ENCODE results near the gene GNG2.

The GNG2 gene

DNA sequence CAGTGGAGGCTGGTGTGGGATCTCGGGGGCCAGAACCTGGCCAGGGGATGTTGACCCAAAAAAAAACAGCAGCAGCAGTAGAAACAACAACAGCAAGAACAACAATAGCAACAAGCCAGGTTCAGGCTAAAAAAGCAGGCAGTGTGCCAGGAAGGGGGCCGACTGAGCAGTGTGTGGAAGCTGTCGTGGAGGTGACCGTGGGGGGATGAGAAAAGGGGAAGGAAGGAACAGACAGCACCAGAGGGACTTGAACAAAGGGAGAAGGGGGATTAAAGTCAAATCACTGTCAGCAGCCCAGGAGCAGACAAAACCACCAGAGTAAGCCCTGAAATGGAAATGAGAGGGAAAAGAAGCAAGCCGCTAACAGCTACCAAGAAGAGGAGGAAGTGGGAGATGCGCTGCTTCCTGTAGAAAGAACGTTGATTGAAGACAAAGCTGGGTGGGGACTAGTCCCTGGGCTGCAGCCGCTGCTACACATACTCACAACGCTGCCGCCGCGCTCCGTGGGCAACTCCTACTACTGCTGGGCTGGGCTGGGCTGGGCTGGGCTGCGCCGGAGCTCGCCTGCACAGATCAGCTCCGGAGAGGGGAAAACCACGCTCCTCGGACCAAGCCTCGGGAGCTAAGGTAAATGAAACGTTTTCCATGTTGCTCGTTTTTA, at the start of gene GNG2:
TSS of gene GNG2 (plus strand) at position 449 of the 661 bp plus-strand sequence. CDS start 90,067 bp downstream, outside the sequence.
- DNase-seq (ENCODE audit: low read depth) = peak; percentile 79

DNA sequence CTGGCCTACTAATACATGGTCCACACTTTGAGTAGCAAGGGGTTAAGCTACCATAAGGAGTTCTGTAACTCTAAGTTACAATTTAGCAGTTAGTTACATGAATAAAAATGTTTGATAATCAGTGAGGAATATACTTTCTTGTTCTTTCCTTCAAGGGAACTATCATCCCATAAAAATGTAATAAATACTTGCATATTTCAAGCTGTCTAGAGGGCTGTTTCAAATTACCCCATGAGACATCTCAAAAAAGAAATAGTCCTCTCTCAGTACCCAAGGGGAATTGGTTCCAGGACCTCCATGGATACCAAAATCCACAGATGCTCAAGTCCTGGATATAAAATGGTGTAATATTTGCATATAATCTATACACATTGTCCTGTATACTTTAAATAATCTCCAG, 48.7 kb upstream of the GNG2 start:
- no peak for DNase-seq (ENCODE audit: low read depth)

- no peak for DNase-seq (ENCODE audit: low read depth)
Observed at GRCh38 chr14:51816031-51816430, 44.4 kb upstream of the GNG2 start.

DNA sequence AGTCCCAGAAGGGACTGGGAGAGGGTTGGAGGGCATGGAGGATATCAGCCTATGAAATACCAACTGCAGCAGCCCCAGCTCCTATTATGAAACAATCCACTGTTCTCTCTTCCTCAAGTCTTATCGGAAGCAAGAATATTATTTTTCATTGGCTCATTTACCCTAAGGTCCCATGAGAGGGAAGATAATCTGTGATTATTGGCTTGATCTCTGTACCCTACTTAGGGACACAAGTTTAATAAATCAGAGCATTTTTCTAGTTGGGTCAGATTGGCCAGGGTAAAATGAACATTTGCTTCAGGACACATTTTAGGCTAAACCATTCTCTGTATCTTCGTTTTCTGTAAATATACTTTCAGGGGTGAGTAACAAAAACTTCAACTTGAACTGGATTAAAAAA, 43.1 kb upstream of the GNG2 start:
- no peak for DNase-seq (ENCODE audit: low read depth)

GRCh38 chr14:51818748-51819380, 41.5 kb upstream of the GNG2 start:
- DNase-seq (ENCODE audit: low read depth) = no peak

DNA sequence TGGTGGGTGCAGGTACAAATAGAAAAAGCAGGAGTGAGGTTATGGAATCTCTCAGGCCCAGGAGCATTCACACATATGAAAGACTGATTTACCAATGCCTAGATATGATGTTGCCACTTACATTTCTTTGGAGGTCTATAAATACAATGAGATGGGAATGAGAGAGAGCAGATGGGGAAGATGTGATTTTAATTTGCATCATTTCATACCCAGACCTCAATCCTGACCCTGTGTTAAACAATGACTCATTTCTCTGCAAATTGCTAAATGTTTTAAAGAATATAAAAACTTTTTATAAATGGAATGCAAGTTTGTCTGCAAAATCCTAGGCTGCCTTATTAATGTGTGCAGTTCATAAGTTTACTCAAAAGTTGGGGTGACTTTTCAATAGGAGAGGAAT, 38.6 kb upstream of the GNG2 start:
- peak; percentile 35 for DNase-seq (ENCODE audit: low read depth)

DNA sequence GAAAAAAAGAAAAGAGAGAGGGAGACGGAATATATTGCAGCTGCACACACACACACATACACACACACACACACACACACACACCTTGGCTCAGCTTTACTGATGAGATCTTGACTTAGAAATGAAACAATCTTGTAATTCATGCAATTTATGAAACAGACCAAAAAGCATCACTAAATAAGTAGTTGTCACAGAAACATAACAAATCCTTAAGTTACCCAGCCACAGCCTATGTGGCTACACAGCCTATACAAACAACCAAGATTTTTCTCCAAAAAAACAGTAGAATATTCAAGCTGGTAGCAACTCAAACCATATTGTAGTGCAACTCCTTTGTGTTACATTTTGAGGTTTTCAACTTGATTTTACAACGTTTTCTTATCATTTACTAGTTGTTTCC, 37.9 kb upstream of the GNG2 start:
- no peak for DNase-seq (ENCODE audit: low read depth)

DNA sequence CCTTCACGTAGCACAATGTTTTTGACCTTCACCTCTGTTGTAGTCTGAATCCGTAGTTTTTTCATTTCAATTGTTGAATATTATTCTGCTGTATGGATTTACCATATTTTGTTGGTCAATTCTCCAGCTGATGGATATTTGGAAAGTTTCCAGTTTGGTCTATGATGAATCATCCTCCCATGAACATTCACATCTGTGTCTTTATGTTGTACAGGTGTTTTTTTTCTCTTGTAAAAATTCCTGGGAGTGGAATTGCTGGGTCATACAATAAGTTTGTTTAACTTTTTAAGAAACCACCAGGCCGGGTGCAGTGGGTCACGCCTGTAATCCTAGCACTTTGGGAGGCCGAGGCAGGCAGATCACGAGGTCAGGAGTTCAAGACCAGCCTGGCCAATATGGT, 36.7 kb upstream of the GNG2 start:
- peak; percentile 15 for DNase-seq (ENCODE audit: low read depth)

GRCh38 chr14:51824191-51824590, 36.2 kb upstream of the GNG2 start:
- DNase-seq (ENCODE audit: low read depth) = no peak

DNA sequence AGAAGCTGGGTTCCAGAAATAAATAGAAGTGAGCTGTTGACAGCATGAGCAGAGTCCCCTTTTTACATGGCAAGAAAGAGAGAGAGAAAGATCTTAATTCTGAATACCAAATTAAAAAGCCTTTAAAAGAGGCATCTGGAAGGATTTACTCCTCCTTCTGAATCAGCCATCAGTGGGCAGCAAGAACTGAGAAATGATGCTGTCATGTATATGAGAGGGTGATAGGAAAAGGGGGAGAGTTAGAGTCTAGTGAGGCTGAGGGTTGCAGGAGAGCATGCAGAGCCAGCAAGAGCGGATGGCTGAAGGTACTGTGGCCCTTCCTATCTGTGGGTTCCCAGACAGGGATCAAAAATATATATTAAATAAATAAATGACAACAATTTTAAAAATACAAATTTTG, 34.5 kb upstream of the GNG2 start:
- no peak for DNase-seq (ENCODE audit: low read depth)

DNA sequence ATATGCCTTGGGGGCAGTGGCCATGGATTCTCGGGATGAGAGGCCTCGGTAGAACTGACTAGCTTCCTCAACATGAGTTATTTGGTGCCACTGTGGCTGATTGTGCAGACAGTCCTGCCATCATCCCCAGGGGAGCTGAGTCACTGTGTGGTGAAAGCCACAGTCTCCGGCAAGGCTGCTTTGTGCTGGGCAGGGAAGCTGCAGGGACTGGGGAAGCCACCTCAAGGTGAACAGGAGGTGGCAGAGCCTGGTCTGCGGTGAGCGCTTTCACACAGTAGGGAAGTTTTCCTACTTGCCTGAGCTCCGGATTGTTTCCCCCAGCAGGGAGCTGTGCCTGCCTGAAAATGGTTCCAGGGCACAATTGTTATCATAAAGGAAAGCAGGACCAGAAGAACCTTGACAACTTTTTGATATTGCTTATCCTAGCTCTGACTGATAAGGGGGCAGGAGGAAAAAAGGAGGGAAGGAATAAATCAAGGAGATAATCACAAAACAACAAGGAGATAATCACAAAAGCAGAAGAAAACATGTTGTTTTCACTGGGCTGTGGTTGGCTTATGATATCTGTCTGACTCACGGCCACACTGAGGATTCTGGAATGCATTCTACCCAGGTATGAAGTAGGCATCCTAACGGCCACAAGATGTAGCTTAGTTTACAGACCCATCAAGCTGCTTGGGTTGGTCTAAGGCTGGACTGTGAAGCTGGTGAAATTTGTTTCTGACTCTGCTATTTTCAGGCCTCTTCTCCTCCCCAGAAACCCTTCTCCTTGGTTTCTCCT, 32.2 kb upstream of the GNG2 start:
- peak; percentile 95 for DNase-seq (ENCODE audit: low read depth)

- DNase-seq (ENCODE audit: low read depth) = no peak
Observed at GRCh38 chr14:51834240-51834639, 26.2 kb upstream of the GNG2 start.

- no peak for DNase-seq (ENCODE audit: low read depth)
Observed at GRCh38 chr14:51836417-51836816, 24.0 kb upstream of the GNG2 start.

DNA sequence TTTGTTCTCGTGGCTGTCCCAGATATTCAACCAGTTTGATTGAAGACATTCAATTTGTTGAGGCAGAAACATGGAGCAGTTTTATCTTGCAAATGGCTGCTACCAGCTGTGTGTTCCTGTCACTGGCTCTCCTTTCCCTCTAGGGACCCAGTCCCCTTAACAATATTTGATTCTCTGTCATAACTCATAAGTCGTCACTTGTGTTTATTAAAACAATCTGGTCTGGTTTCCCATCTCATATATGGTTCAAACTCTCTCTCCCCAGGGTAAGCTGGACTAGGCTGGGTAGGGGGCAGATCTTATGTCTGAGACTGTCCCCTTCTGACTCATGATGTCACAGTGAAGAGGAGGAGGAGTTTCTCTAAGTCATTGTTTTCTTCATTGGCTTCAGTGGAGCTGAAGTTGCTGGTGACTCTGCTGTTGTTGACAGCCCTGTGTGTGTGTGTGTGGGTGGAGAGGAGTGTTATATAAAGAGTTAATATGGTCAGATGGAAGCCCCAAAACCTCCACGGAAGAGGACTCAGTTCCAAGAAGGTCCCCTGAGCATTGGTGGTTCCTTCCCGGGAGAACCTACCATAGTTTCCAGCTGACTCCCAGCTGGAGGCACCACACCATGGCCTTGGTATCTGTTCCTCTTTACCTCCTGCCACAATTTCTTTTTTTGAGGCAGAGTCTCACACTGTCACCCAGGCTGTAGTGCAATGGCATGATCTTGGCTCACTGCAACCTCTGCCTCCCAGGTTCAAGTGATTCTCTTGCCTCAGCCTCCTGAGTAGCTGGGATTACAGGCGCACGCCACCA, 16.1 kb upstream of the GNG2 start:
- no peak for DNase-seq (ENCODE audit: low read depth)

GRCh38 chr14:51845811-51846210, 14.6 kb upstream of the GNG2 start:
- peak; percentile 47 for DNase-seq (ENCODE audit: low read depth)

- peak; percentile 59 for DNase-seq (ENCODE audit: low read depth)
Observed at GRCh38 chr14:51846631-51847488, 13.6 kb upstream of the GNG2 start.

- no peak for DNase-seq (ENCODE audit: low read depth)
Observed at GRCh38 chr14:51847489-51847796, 13.0 kb upstream of the GNG2 start.

GRCh38 chr14:51848120-51848519, 12.3 kb upstream of the GNG2 start:
- no peak for DNase-seq (ENCODE audit: low read depth)

DNA sequence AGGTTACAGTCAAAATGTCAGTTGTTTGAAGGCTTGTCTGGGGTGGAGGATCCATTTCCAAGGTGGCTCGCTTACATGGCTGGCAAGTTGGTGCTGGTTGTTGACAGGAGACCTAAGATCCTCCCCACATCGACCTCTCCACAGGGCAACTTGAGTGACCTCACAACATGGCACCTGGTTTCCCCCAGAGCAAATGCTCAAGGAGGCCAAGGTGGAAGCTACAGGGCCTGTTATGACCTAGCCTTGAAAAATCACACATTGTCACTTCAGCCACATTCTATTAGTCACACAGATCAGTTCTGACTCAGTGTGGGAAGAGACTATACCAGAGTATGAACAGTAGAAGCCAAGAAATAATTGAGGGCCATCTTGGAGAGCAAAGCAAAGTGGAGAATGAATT, 11.3 kb upstream of the GNG2 start:
- DNase-seq (ENCODE audit: low read depth) = no peak

DNA sequence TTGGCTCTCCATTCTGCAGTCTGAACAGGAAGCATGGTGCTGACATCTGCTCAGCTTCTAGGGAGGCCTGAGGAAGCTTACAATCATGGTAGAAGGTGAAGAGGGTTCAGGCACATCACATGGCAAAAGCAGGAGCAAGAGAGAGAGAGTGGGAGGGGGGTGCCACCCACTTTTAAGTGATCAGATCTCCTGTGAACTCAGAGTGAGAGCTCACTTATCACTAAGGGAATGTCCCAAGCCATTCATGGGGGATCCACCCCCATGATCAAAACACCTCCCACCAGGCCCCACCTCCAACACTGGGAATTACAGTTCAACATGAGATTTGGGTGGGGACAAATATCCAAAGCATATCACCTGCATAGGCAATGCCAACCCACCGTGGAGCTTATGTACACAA, 9.8 kb upstream of the GNG2 start:
- DNase-seq (ENCODE audit: low read depth) = no peak

DNA sequence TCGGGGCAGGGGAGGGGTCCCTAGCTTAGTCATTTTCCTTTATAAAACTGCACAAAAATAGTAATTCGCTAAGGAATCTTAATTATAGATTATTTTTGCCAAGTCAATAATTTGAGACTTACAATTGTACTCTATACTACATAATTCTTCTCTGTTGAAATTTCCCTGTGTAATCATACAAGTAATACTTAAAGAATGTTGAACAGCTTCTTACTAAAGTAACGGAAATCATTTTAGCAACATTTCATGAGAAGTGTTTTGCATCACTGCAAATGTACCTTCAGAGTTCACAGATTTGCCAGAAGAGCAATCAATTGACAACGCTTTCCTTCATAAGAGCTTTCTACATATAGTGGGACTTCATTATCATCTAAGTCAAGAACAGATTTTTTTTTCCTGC, 7.9 kb upstream of the GNG2 start:
- peak; percentile 49 for DNase-seq (ENCODE audit: low read depth)

- peak; percentile 70 for DNase-seq (ENCODE audit: low read depth)
Observed at GRCh38 chr14:51855234-51855633, 5.2 kb upstream of the GNG2 start.

Data from amniotic epithelial cell (primary cell).